SK-N-SH (cell line): Measurements from ENCODE around the gene RAB21. TPM values are rescaled to one million over a fixed set of nuclear protein-coding genes. Genes with fewer than 3 reads are reported as not detected.

ENCODE experiments used
- CTCF ChIA-PET: fragments of 300-600, 350-600 bp; formaldehyde crosslinking; extraction: SDS; loops from one replicate; lab custom pipeline; 2021; lab: Yijun Ruan, JAX
- POLR2A ChIA-PET: fragments of 350-600 bp; sonication (Branson Sonifier 250); formaldehyde crosslinking; extraction: SDS; loops from one replicate; lab custom pipeline; 2020; ENCODE audit warnings: antibody characterized with exemption, inconsistent platforms; lab: Yijun Ruan, JAX
- DNase-seq: peaks from one replicate; pipeline ENCODE4 v3.0.0; 2012
- H2AFZ ChIP-seq: fragments of 200-600 bp; sonication (generic); 2 replicates; pipeline ENCODE4 v1.8.1; 2016; ENCODE audit warnings: antibody characterized with exemption, mild to moderate bottlenecking, low read depth
- H3F3A ChIP-seq: fragments of 200-600 bp; sonication (generic); replicated peaks from 2 replicates; pipeline ENCODE3; 2016; ENCODE audit warnings: antibody characterized with exemption, mild to moderate bottlenecking; ENCODE audit not compliant: insufficient read depth
- H3K27ac ChIP-seq, 2 experiments: fragments of 200-500 bp in 1 of 2; fragments of 200-600 bp in 1 of 2; sonication (Bioruptor generic) in 1 of 2; sonication (generic), shearing (Covaris generic) in 1 of 2; 2 replicates each; pipeline versions ENCODE4 v1.5.1 to v1.6.1; 2014 to 2016; ENCODE audit warnings: low read depth in 2 of 2, inconsistent platforms in 1 of 2, low read length in 1 of 2, mild to moderate bottlenecking in 1 of 2, mixed read lengths in 1 of 2
- H3K27me3 ChIP-seq: fragments of 200-600 bp; sonication (generic), shearing (Covaris generic); 2 replicates; pipeline ENCODE4 v1.6.1; 2016; ENCODE audit warnings: mixed run types; ENCODE audit not compliant: insufficient read depth
- H3K36me3 ChIP-seq, 2 experiments: fragments of 200-500 bp in 1 of 2; fragments of 200-600 bp in 1 of 2; sonication (Bioruptor generic) in 1 of 2; sonication (generic) in 1 of 2; replicated peaks in 1 of 2; 2 replicates each; pipeline versions ENCODE3 to v1.5.1; 2014 to 2016; ENCODE audit warnings: low read length in 1 of 2, mild to moderate bottlenecking in 1 of 2; ENCODE audit not compliant: insufficient read depth in 2 of 2, control insufficient read depth in 1 of 2
- H3K4me1 ChIP-seq, 2 experiments: fragments of 200-500 bp in 1 of 2; fragments of 200-600 bp in 1 of 2; sonication (Bioruptor generic) in 1 of 2; sonication (generic), shearing (Covaris generic) in 1 of 2; 2 replicates each; pipeline versions ENCODE4 v1.5.1 to v1.6.1; 2014 to 2016; ENCODE audit warnings: low read depth in 1 of 2, low read length in 1 of 2, mixed run types in 1 of 2; ENCODE audit not compliant: insufficient read depth in 2 of 2, control insufficient read depth in 1 of 2
- H3K4me2 ChIP-seq: fragments of 200-600 bp; sonication (generic), shearing (Covaris generic); 2 replicates; pipeline ENCODE4 v1.6.1; 2017; ENCODE audit warnings: mixed run types
- H3K4me3 ChIP-seq, 2 experiments: fragments of 200-500 bp in 1 of 2; fragments of 200-600 bp in 1 of 2; sonication (Bioruptor generic) in 1 of 2; sonication (generic), shearing (Covaris generic) in 1 of 2; 2 replicates each; pipeline versions ENCODE4 v1.5.1 to v1.8.1; 2014 to 2016; ENCODE audit warnings: low read depth in 2 of 2, inconsistent platforms in 1 of 2, low read length in 1 of 2, mild to moderate bottlenecking in 1 of 2, mixed read lengths in 1 of 2, moderate library complexity in 1 of 2
- H3K79me2 ChIP-seq: fragments of 200-600 bp; sonication (generic); 2 replicates; pipeline ENCODE4 v1.8.1; 2017; ENCODE audit warnings: mild to moderate bottlenecking; ENCODE audit not compliant: insufficient read depth
- H3K9ac ChIP-seq: fragments of 200-600 bp; sonication (generic); 2 replicates; pipeline ENCODE4 v1.6.1; 2017; ENCODE audit warnings: mixed run types
- H3K9me2 ChIP-seq: fragments of 200-600 bp; sonication (generic); 2 replicates; pipeline ENCODE4 v1.6.1; 2017; ENCODE audit warnings: mixed run types
- H3K9me3 ChIP-seq: fragments of 200-600 bp; sonication (generic); 2 replicates; pipeline ENCODE4 v1.6.1; 2017; ENCODE audit warnings: mixed run types, mild to moderate bottlenecking, moderate library complexity
- H4K20me1 ChIP-seq: fragments of 200-600 bp; sonication (generic); 2 replicates; pipeline ENCODE4 v1.6.1; 2017; ENCODE audit warnings: mild to moderate bottlenecking, mixed run types; ENCODE audit not compliant: insufficient read depth
- FOXJ3 ChIP-seq: sonication (generic); formaldehyde crosslinking; IDR thresholded peaks from 2 replicates; pipeline ENCODE4 v1.5.1; 2020; ENCODE audit warnings: mild to moderate bottlenecking, missing genetic modification reagents
- RAD21 ChIP-seq: IDR thresholded peaks from 2 replicates; pipeline ENCODE4 v1.6.1; 2012; ENCODE audit warnings: mild to moderate bottlenecking, low read length
- SMC3 ChIP-seq: IDR thresholded peaks from 2 replicates; pipeline ENCODE4 v1.6.1; 2012; ENCODE audit warnings: low read depth, low read length, improper control_type of control experiment
- WGBS: methylation state at CpG from one replicate; pipeline ENCODE4 v1.1.6; 2017; ENCODE audit warnings: low lambda C conversion rate; 5-methylcytosine and 5-hydroxymethylcytosine counted together
- polyA plus RNA-seq, 3 experiments: library from polyadenylated mRNA; depleted of rRNA; stranded (reverse); fragments of >200 nt; gene quantifications; 2 replicates each; pipeline ENCODE4 v1.2.3, GENCODE V29; 2012
- TF ChIP-seq, protein P1 (sequence below): IDR thresholded peaks from 2 replicates; pipeline ENCODE4 v1.6.1; 2012; ENCODE audit warnings: mild to moderate bottlenecking, low read depth, low read length, moderate library complexity
- TF ChIP-seq, protein P2 (sequence below): fragments of 200-600 bp; sonication (generic); IDR thresholded peaks from 2 replicates; pipeline ENCODE4 v1.6.1; 2017; ENCODE audit warnings: antibody characterized with exemption, mild to moderate bottlenecking, moderate library complexity

RAB21 gene
- polyA plus RNA-seq, 1 of the 3 experiments (the other 2 are of a cell fraction): 6.5 TPM

DNA sequence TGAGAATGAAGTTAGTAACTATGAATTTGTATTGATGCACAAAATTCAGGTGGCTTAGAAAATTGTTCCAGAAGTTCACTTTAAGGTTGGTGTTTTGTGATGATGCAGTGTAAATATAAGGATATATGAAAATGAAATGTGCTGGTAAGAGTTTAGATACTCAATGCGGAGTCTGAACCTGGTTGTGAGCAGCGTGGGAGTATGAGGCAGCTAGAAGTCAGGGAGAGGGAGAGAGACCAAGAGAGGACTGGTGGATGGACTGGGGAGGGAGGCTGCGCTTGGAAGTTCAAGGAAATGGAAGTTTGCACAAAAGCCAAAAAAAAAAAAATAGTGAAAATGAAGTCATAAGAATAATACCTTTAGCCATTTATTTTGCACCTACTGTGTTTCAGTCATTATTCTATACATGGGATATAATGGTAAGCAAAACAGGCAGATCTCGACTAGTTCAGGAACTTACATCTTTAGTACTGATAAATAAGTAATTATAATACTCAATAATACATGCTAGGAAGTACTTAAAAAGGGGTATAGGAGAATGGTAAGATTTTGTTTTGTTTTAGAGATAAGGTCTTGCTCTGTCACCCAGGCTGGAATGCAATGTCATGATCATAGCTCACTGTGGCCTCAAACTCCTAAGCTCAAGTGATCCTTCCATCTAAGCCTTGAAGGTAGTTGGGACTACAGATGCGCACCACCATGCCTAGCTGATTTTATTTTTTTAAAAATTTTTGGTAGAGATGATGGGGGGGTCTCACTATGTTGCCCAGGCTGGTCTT, 10.0 kb upstream of the RAB21 start (continued):
- TF ChIP-seq, protein P1, sequence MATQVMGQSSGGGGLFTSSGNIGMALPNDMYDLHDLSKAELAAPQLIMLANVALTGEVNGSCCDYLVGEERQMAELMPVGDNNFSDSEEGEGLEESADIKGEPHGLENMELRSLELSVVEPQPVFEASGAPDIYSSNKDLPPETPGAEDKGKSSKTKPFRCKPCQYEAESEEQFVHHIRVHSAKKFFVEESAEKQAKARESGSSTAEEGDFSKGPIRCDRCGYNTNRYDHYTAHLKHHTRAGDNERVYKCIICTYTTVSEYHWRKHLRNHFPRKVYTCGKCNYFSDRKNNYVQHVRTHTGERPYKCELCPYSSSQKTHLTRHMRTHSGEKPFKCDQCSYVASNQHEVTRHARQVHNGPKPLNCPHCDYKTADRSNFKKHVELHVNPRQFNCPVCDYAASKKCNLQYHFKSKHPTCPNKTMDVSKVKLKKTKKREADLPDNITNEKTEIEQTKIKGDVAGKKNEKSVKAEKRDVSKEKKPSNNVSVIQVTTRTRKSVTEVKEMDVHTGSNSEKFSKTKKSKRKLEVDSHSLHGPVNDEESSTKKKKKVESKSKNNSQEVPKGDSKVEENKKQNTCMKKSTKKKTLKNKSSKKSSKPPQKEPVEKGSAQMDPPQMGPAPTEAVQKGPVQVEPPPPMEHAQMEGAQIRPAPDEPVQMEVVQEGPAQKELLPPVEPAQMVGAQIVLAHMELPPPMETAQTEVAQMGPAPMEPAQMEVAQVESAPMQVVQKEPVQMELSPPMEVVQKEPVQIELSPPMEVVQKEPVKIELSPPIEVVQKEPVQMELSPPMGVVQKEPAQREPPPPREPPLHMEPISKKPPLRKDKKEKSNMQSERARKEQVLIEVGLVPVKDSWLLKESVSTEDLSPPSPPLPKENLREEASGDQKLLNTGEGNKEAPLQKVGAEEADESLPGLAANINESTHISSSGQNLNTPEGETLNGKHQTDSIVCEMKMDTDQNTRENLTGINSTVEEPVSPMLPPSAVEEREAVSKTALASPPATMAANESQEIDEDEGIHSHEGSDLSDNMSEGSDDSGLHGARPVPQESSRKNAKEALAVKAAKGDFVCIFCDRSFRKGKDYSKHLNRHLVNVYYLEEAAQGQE: no peak

DNA sequence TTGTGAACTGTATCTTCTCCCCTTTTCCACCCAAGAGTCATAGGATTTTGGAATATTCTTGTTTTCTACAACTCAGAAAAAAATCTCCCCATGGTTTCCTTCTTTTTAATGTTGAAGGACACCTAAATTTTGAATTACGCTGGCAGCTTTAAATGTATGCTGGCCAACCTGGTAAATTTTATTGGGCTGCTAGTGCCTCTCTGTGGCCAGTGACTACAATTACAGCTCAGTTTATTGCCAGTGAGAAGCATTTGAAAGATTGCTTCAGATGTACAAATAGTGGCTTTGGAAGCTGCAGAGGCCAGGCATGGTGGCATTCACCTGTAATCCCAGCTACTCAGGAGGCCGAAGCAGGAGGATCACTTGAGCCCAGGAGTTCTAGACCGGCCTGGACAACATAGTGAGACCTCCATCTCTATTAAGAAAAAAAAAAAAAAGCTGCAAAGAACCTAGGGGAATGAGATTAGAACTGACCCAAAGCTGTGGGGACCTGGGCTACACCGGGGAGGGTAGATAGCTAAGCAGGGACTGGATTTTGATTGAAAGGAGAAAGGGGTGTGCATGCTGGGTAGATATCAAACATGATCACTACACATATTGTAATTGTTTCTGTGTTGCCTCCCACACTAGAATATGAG, 7.6 kb upstream of the RAB21 start:
- TF ChIP-seq, protein P2, sequence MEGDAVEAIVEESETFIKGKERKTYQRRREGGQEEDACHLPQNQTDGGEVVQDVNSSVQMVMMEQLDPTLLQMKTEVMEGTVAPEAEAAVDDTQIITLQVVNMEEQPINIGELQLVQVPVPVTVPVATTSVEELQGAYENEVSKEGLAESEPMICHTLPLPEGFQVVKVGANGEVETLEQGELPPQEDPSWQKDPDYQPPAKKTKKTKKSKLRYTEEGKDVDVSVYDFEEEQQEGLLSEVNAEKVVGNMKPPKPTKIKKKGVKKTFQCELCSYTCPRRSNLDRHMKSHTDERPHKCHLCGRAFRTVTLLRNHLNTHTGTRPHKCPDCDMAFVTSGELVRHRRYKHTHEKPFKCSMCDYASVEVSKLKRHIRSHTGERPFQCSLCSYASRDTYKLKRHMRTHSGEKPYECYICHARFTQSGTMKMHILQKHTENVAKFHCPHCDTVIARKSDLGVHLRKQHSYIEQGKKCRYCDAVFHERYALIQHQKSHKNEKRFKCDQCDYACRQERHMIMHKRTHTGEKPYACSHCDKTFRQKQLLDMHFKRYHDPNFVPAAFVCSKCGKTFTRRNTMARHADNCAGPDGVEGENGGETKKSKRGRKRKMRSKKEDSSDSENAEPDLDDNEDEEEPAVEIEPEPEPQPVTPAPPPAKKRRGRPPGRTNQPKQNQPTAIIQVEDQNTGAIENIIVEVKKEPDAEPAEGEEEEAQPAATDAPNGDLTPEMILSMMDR: peak; percentile 88
- TF ChIP-seq RAD21: peak; percentile 92
- no peak for TF ChIP-seq FOXJ3 (CRISPR knock-in tag)
- TF ChIP-seq SMC3: peak; percentile 71
- TF ChIP-seq, all 33 proteins: peak for 3
- CTCF ChIA-PET: interaction anchor here (0.6 to 4.3 kb wide), 50 partner anchors 9 to 995 kb away, joined by 3 to 41 read pairs (median 4); partner anchors contain the start of gene TMEM19
- POLR2A ChIA-PET: interaction anchor here (1.1 to 1.8 kb wide), 2 partner anchors 79 to 83 kb away, joined by 3 to 12 read pairs; partner anchors contain the start of genes THAP2 and ZFC3H1
- Histone ChIP-seq H3F3A (no peaks in the 10 kb centered on the region), H3K27me3 (peaks cover 5% of the 10 kb centered on the region; the same call in 1 of the 2 replicates), H4K20me1 (no peaks in the 10 kb centered on the region), H2AFZ (peak overlapping the region; percentile 20; the same call in 1 of the 2 replicates), H3K9me2 (no peaks in the 10 kb centered on the region), H3K79me2 (no peaks in the 10 kb centered on the region), H3K9ac (no peak overlapping the region), H3K4me2 (no peak overlapping the region), H3K36me3 (no peaks in the 10 kb centered on the region), H3K27ac (no peak overlapping the region), H3K9me3 (no peaks in the 10 kb centered on the region), H3K4me3 (no peak overlapping the region; a peak in 1 of 4 replicates), H3K4me1 (no peaks in the 10 kb centered on the region)
- peak; percentile 49 for DNase-seq
- 20% methylated on average over 4 of the region's 4 CpGs for WGBS
